Esophagus squamous epithelium (tissue), 5 donors: ENCODE measurements around the gene G6PC1. TPM values are rescaled to one million over a fixed set of nuclear protein-coding genes. Genes with fewer than 3 reads are reported as not detected.
"Not testable (repeated sequence)": the region's sequence is repeated elsewhere in the genome, so short reads cannot be mapped to it uniquely, and the experiment has no call there.

ENCODE experiments used
- DNase-seq: peaks from one replicate; lab custom pipeline; 2025; lab: John Stamatoyannopoulos, UW
- H3K27ac ChIP-seq, 4 donors: fragments of 200-600 bp; sonication (generic); one replicate each; pipeline ENCODE4 v1.5.1; 2016 to 2019; ENCODE audit warnings: mild to moderate bottlenecking in 1 of 4
- H3K27me3 ChIP-seq, 4 donors: fragments of 200-600 bp; sonication (generic); 1 replicate in 3 of 4; 2 replicates in 1 of 4; pipeline versions ENCODE4 v1.5.1 to v1.6.0; 2017 to 2021; ENCODE audit warnings: antibody characterized with exemption in 1 of 4
- H3K36me3 ChIP-seq, 3 donors: fragments of 200-600 bp; sonication (generic); one replicate each; pipeline ENCODE4 v1.5.1; 2016 to 2019
- H3K4me1 ChIP-seq, 3 donors: fragments of 200-600 bp; sonication (generic); one replicate each; pipeline ENCODE4 v1.5.1; 2017 to 2019
- H3K4me3 ChIP-seq, 4 donors: fragments of 200-600 bp; sonication (generic); 1 replicate in 3 of 4; 2 replicates in 1 of 4; pipeline ENCODE4 v1.5.1; 2016 to 2019; ENCODE audit warnings: mild to moderate bottlenecking in 2 of 4, moderate library complexity in 1 of 4
- H3K9me3 ChIP-seq, 3 donors: fragments of 200-600 bp; sonication (generic); one replicate each; pipeline ENCODE4 v1.5.1; 2016 to 2019
- CTCF ChIP-seq, 6 experiments: fragments of 450-650 bp in 4 of 6; fragments of 200-600 bp in 2 of 6; sonication (generic) in 2 of 6; IDR thresholded peaks; one replicate each; pipeline ENCODE4 v1.5.1; 2016 to 2019; ENCODE audit warnings: antibody characterized with exemption in 6 of 6, mild to moderate bottlenecking in 4 of 6, moderate library complexity in 4 of 6
- POLR2A ChIP-seq, 4 donors: fragments of 450-650 bp; IDR thresholded peaks; one replicate each; pipeline ENCODE4 v1.6.1; 2017; ENCODE audit warnings: antibody characterized with exemption in 4 of 4, mild to moderate bottlenecking in 4 of 4, moderate library complexity in 3 of 4
- WGBS, 2 donors: methylation state at CpG; one replicate each; pipeline ENCODE4 v1.1.5; 2018; 5-methylcytosine and 5-hydroxymethylcytosine counted together
- intact Hi-C: fragments of 100-400 bp; cut with DNase I; formaldehyde crosslinking; loops from one replicate; pipeline ENCODE4 v1.15.0; 2022
- total RNA-seq, 4 donors: library from RNA; depleted of rRNA; stranded (reverse); fragments of >200 nt; gene quantifications; one replicate each; pipeline ENCODE4 v1.1.0, GENCODE V29; 2016
- donor health status: DM: yes; HTN: yes; CAD: no.

The G6PC1 gene
- total RNA-seq, 4 donors from 2014 or later, result not detected

- no peak overlapping the region for H3K4me3 ChIP-seq
- TF ChIP-seq CTCF (IDR thresholded peaks at IDR 0.05) (no peak), POLR2A (IDR thresholded peaks at IDR 0.05) (no peak)
- no peak for DNase-seq
- peak overlapping the region in 2 of 4 donors; percentile 72 to 79 for H3K27ac ChIP-seq
- H3K36me3 ChIP-seq, result no peaks in the 10 kb centered on the region
- 69 to 71% methylated on average over 7 of the region's 7 CpGs for WGBS, 2 donors
- peaks cover 0 to 17% (median 6%) of the 10 kb centered on the region in 3 donors for H3K4me1 ChIP-seq
- H3K27me3 ChIP-seq, result no peaks in the 10 kb centered on the region
- H3K9me3 ChIP-seq, result peaks cover 0 to 4% (median 0%) of the 10 kb centered on the region in 3 donors
- intact Hi-C loops, result no loop called here
These were observed 34.9 kb upstream of the G6PC1 start for GRCh38 chr17:42865638-42866094.

DNA sequence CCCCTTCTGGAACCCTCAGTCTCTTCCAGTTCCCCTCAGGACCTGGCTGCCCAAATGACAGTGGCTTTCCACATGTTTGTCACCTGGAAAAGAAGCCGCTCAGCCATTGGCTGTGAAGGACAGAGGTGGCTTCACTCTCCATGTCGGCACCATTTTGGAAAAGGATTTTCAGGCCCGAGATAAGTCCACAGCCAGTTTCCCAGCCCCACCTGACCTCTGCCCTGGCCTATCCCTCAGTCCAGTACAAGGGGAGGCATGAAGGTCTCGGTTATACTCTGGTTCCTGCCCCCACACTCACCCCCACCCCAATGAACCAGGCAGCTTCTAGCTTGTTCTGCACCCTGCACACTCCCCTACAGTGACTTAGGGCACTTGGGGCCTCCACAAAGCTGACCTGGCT, 34.4 kb upstream of the G6PC1 start:
- 76 to 83% methylated on average over 1 to 4 of the region's 4 CpGs for WGBS, 2 donors

DNA sequence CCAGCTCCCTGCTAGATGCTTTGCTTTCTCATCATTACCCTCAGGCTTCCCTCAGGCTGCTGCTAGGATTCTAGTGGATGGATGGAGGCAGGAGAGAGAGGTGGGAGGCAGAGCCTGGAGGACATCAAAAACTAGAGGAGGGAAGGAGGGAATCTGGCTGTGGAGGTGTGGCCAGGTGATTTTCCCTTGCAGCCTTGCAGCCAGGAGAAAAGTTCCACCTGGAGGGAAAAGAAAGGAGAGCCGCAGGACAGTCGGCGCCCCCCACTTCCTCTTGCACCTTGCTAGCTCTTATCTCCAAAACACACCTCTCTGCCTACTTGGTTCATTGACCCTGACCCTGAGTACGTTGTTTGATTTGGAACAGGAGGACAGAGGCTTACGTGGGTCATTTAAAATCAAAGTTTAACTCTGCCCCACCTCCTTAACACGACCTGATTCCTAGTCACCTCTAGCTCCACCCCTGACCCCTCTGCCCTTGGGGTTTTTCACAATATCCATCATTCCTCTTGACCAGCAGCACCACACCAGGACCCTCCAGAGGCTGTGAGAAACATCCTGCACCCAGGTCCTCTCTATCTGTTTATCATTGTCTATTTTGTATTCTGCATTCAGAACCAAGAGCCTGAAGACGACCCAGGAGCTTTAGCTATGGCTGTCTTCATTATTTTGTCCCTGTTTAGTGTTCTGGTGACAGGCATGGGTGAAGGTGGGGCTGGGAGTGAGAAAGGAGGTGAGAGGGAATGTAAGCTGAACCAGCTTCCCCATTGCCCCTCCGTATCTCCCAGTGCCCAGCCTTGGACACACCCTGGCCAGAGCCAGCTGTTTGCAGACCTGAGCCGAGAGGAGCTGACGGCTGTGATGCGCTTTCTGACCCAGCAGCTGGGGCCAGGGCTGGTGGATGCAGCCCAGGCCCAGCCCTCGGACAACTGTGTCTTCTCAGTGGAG, 33.7 kb upstream of the G6PC1 start:
- intact Hi-C loops, result no loop called here
- no peak overlapping the region for H3K4me3 ChIP-seq
- H3K36me3 ChIP-seq, result no peaks in the 10 kb centered on the region
- no peak for DNase-seq
- WGBS, 2 donors, result 40 to 66% methylated on average over 7 to 8 of the region's 12 CpGs
- TF ChIP-seq POLR2A (IDR thresholded peaks at IDR 0.05) (no peak), CTCF (IDR thresholded peaks at IDR 0.05) (no peak)
- no peaks in the 10 kb centered on the region for H3K27me3 ChIP-seq
- H3K9me3 ChIP-seq, result peaks cover 0 to 5% (median 0%) of the 10 kb centered on the region in 3 donors
- H3K27ac ChIP-seq, result no peak overlapping the region
- peaks cover 0 to 17% (median 6%) of the 10 kb centered on the region in 3 donors for H3K4me1 ChIP-seq

More for the DNA sequence above, 34.4 kb upstream of the G6PC1 start:
- H3K9me3 ChIP-seq, result peaks cover 0 to 5% (median 0%) of the 10 kb centered on the region in 3 donors
- H3K27ac ChIP-seq, result no peak overlapping the region
- DNase-seq, result no peak
- peaks cover 0 to 17% (median 6%) of the 10 kb centered on the region in 3 donors for H3K4me1 ChIP-seq
- H3K36me3 ChIP-seq, result no peaks in the 10 kb centered on the region
- no peak overlapping the region for H3K4me3 ChIP-seq
- H3K27me3 ChIP-seq, result no peaks in the 10 kb centered on the region
- intact Hi-C loops, result no loop called here
- TF ChIP-seq CTCF (IDR thresholded peaks at IDR 0.05) (no peak), POLR2A (IDR thresholded peaks at IDR 0.05) (no peak)

DNA sequence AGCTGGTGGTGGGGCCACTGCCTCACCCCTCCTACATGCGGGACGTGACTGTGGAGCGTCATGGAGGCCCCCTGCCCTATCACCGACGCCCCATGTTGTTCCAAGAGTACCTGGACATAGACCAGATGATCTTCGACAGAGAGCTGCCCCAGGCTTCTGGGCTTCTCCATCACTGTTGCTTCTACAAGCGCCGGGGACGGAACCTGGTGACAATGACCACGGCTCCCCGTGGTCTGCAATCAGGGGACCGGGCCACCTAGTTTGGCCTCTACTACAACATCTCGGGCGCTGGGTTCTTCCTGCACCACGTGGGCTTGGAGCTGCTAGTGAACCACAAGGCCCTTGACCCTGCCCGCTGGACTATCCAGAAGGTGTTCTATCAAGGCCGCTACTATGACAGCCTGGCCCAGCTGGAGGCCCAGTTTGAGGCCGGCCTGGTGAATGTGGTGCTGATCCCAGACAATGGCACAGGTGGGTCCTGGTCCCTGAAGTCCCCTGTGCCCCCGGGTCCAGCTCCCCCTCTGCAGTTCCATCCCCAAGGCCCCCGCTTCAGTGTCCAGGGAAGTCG, 32.8 kb upstream of the G6PC1 start:
- intact Hi-C loops, H3K27me3 ChIP-seq, H3K9me3 ChIP-seq, H3K27ac ChIP-seq, DNase-seq, H3K36me3 ChIP-seq, H3K4me3 ChIP-seq: not testable (repeated sequence)
- peaks cover 0 to 17% (median 6%) of the 10 kb centered on the region in 3 donors for H3K4me1 ChIP-seq
- WGBS, 2 donors, result no CpG with 5 or more reads among the region's 21 CpGs

- Histone ChIP-seq H3K27me3 (no peaks in the 10 kb centered on the region), H3K36me3 (no peaks in the 10 kb centered on the region), H3K27ac (no peak overlapping the region), H3K4me1 (peaks cover 0 to 17% (median 6%) of the 10 kb centered on the region in 3 donors), H3K9me3 (peaks cover 0 to 5% (median 0%) of the 10 kb centered on the region in 3 donors), H3K4me3 (no peak overlapping the region)
- intact Hi-C loops, result no loop called here
- TF ChIP-seq POLR2A (IDR thresholded peaks at IDR 0.05), result no peak
- no peak for TF ChIP-seq CTCF (IDR thresholded peaks at IDR 0.05)
- DNase-seq, result no peak
- WGBS, 2 donors, result 93 to 95% methylated on average over 5 to 11 of the region's 12 CpGs
These were observed 32.3 kb upstream of the G6PC1 start for GRCh38 chr17:42868338-42868737.
